Gastrocnemius medialis (tissue), 4 donors: ENCODE results near the gene EPYC.

ENCODE experiments used
- CTCF ChIP-seq, 5 experiments: fragments of 450-650 bp in 3 of 5; fragments of 200-600 bp in 2 of 5; sonication (generic) in 2 of 5; IDR thresholded peaks in 4 of 5; conservative IDR thresholded peaks in 1 of 5; 1 replicate in 4 of 5; 2 replicates in 1 of 5; pipeline ENCODE4 v1.5.1; 2016 to 2019; ENCODE audit warnings: antibody characterized with exemption in 5 of 5, mild to moderate bottlenecking in 3 of 5, moderate library complexity in 3 of 5
- POLR2A ChIP-seq, 2 donors: fragments of 450-650 bp; IDR thresholded peaks; one replicate each; pipeline ENCODE4 v1.6.1; 2017; ENCODE audit warnings: antibody characterized with exemption in 2 of 2, mild to moderate bottlenecking in 2 of 2, moderate library complexity in 2 of 2

GRCh38 chr12:90982170-90982569 is 22.6 kb downstream of the EPYC start:
- TF ChIP-seq CTCF (IDR thresholded peaks at IDR 0.05 in 4 of 5, conservative IDR thresholded peaks at IDR 0.05 in 1 of 5) (no peak), POLR2A (IDR thresholded peaks at IDR 0.05) (no peak)
